DOHH2 (cell line): Measurements from ENCODE around the gene HIBCH.

Source experiments
- CTCF ChIP-seq: fragments of 200-600 bp; sonication (generic); IDR thresholded peaks from one replicate; pipeline ENCODE4 v1.5.1; 2014; ENCODE audit warnings: antibody characterized with exemption, mild to moderate bottlenecking, low read depth, low read length; ENCODE audit not compliant: poor library complexity, severe bottlenecking
- EZH2phosphoT487 ChIP-seq: fragments of 200-600 bp; sonication (generic); IDR thresholded peaks from 2 replicates; pipeline ENCODE4 v1.6.1; 2017; ENCODE audit warnings: borderline replicate concordance, mild to moderate bottlenecking, antibody characterized with exemption, low read length, moderate library complexity, mixed read lengths

DNA sequence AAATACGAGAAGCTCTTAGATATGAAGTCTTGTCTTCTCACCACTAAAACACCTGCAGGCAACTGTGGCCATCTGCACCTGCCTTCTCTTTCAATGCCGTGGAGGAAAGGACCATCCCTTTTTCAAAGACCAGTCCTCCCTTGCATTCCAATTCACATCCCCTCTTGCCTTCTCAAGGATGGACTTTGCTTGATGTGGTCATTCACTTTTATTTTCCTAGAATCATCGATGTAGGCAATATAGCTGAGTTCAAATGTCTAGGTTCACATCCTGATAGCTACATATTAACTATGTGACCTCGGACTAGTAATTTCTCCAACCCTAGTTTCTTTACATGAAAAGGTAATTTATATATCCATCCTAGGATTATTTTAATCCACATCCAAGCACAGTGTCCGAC is 110.1 kb downstream of the HIBCH start:
- TF ChIP-seq CTCF (no peak), EZH2phosphoT487 (no peak)
